ENCODE results near the gene HTR4. TPM values are rescaled to one million over a fixed set of nuclear protein-coding genes. Genes with fewer than 3 reads are reported as not detected.

Gene HTR4
- total RNA-seq, 2 experiments from 2014 or later, result not detected

GRCh38 chr5:148558892-148559291 lies 95.4 kb downstream of the HTR4 start:
- Histone ChIP-seq H3K9me2 (ENCODE audit: insufficient read depth, low read length) (no peaks in the 10 kb centered on the region), H4K20me1 (ENCODE audit: insufficient read depth, low read length) (no peaks in the 10 kb centered on the region), H2AFZ (ENCODE audit: low read length) (no peak overlapping the region), H3K4me1 (ENCODE audit: insufficient read depth, low read length, poor library complexity, severe bottlenecking) (no peaks in the 10 kb centered on the region), H3K4me2 (ENCODE audit: low read length) (no peak overlapping the region), H3K4me3 (ENCODE audit: low read depth, low read length, poor library complexity, severe bottlenecking) (no peak overlapping the region), H3K36me3 (ENCODE audit: insufficient read depth, low read length) (no peaks in the 10 kb centered on the region), H3K9me3 (ENCODE audit: low read length) (no peaks in the 10 kb centered on the region), H3K27ac (ENCODE audit: low read depth, low read length, poor library complexity, severe bottlenecking) (no peak overlapping the region), H3K79me2 (ENCODE audit: insufficient read depth, low read depth, low read length) (no peaks in the 10 kb centered on the region)
- intact Hi-C loops (cut with micrococcal nuclease; ENCODE audit: unreplicated experiment), result no loop called here
- ChIA-PET CTCF (ENCODE audit: unreplicated experiment) (no interaction called here), POLR2A (interaction anchor here (0.6 kb wide), 1 partner anchor 228 kb away, joined by 3 read pairs; no protein-coding TSS in a partner anchor)
- no peak for DNase-seq (ENCODE audit: low spot score)
- TF ChIP-seq CTCF (conservative IDR thresholded peaks at IDR 0.05; ENCODE audit: low read length) (no peak), EZH2phosphoT487 (IDR thresholded peaks at IDR 0.05; ENCODE audit: borderline replicate concordance, low read depth, low read length) (no peak)
- BruUV-seq (replicated peaks), result no TSS peak

- Histone ChIP-seq H4K20me1 (ENCODE audit: insufficient read depth, low read length) (no peaks in the 10 kb centered on the region; the same call in 1 of the 2 replicates), H3K4me2 (ENCODE audit: low read length) (no peak overlapping the region), H3K79me2 (ENCODE audit: insufficient read depth, low read depth, low read length) (no peaks in the 10 kb centered on the region), H3K36me3 (ENCODE audit: insufficient read depth, low read length) (no peaks in the 10 kb centered on the region), H3K9me3 (ENCODE audit: low read length) (no peaks in the 10 kb centered on the region), H3K4me1 (ENCODE audit: insufficient read depth, low read length, poor library complexity, severe bottlenecking) (no peaks in the 10 kb centered on the region), H3K27ac (ENCODE audit: low read depth, low read length, poor library complexity, severe bottlenecking) (no peak overlapping the region), H3K9me2 (ENCODE audit: insufficient read depth, low read length) (no peaks in the 10 kb centered on the region), H3K4me3 (ENCODE audit: low read depth, low read length, poor library complexity, severe bottlenecking) (no peak overlapping the region), H2AFZ (ENCODE audit: low read length) (no peak overlapping the region)
- DNase-seq (ENCODE audit: low spot score), result no peak
- TF ChIP-seq EZH2phosphoT487 (IDR thresholded peaks at IDR 0.05; ENCODE audit: borderline replicate concordance, low read depth, low read length) (no peak), CTCF (conservative IDR thresholded peaks at IDR 0.05; ENCODE audit: low read length) (no peak)
- CTCF ChIA-PET (ENCODE audit: unreplicated experiment), result no interaction called here
- POLR2A ChIA-PET, result no interaction called here
- BruUV-seq (replicated peaks), result no TSS peak
- intact Hi-C loops (cut with micrococcal nuclease; ENCODE audit: unreplicated experiment), result no loop called here
Observed at GRCh38 chr5:148556835-148557234, 97.5 kb downstream of the HTR4 start.

- H4K20me1 ChIP-seq (ENCODE audit: insufficient read depth, low read length), result no peaks in the 10 kb centered on the region; the same call in 1 of the 2 replicates
- DNase-seq (ENCODE audit: low spot score), result no peak
- no peaks in the 10 kb centered on the region for H3K4me1 ChIP-seq (ENCODE audit: insufficient read depth, low read length, poor library complexity, severe bottlenecking)
- no peaks in the 10 kb centered on the region for H3K9me3 ChIP-seq (ENCODE audit: low read length)
- intact Hi-C loops (cut with micrococcal nuclease; ENCODE audit: unreplicated experiment), result no loop called here
- no peaks in the 10 kb centered on the region for H3K36me3 ChIP-seq (ENCODE audit: insufficient read depth, low read length)
- no peak overlapping the region for H3K4me3 ChIP-seq (ENCODE audit: low read depth, low read length, poor library complexity, severe bottlenecking)
- H3K4me2 ChIP-seq (ENCODE audit: low read length), result no peak overlapping the region
- no TSS peak for BruUV-seq (replicated peaks)
- H3K79me2 ChIP-seq (ENCODE audit: insufficient read depth, low read depth, low read length), result no peaks in the 10 kb centered on the region
- no peak overlapping the region for H3K27ac ChIP-seq (ENCODE audit: low read depth, low read length, poor library complexity, severe bottlenecking)
- CTCF ChIA-PET (ENCODE audit: unreplicated experiment), result no interaction called here
- no peak overlapping the region for H2AFZ ChIP-seq (ENCODE audit: low read length)
- TF ChIP-seq EZH2phosphoT487 (IDR thresholded peaks at IDR 0.05; ENCODE audit: borderline replicate concordance, low read depth, low read length) (no peak), CTCF (conservative IDR thresholded peaks at IDR 0.05; ENCODE audit: low read length) (no peak)
- no peaks in the 10 kb centered on the region for H3K9me2 ChIP-seq (ENCODE audit: insufficient read depth, low read length)
- POLR2A ChIA-PET, result no interaction called here
Observed at GRCh38 chr5:148554621-148555020, 99.7 kb downstream of the HTR4 start.
